ENCODE measurements around the gene CDR2.
A peak's percentile ranks its signal among the peaks of the same experiment; 100 is the strongest.

Gene CDR2

DNA sequence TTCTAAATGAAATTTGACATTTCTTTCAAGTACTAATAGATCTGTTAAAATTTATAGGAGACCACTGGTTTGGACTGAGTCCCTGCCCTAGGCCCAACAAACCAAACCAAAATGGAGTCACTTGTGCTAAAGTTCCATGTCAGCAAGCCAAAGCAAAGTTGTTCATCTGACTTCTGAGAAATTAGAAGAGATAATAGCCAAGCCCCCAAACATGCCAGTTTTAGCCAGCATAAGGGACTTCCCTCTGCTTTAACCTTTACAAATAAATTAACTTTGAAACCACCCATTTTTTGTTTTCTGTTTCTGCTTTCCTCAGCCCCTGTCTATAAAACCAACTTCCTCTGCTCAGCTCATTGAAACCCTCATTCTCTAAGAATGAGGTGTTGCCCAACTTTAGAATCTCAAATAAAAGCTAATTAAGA lies 18.9 kb downstream of the CDR2 start:
- no peaks in the 10 kb centered on the region for H3K27me3 ChIP-seq (ENCODE audit: insufficient read depth, poor library complexity, severe bottlenecking)
- TF ChIP-seq SPI1 (IDR thresholded peaks at IDR 0.05; ENCODE audit: borderline replicate concordance, low read depth): peak; percentile 38; the same call in 1 of the 2 replicates
- TF ChIP-seq, protein P1, sequence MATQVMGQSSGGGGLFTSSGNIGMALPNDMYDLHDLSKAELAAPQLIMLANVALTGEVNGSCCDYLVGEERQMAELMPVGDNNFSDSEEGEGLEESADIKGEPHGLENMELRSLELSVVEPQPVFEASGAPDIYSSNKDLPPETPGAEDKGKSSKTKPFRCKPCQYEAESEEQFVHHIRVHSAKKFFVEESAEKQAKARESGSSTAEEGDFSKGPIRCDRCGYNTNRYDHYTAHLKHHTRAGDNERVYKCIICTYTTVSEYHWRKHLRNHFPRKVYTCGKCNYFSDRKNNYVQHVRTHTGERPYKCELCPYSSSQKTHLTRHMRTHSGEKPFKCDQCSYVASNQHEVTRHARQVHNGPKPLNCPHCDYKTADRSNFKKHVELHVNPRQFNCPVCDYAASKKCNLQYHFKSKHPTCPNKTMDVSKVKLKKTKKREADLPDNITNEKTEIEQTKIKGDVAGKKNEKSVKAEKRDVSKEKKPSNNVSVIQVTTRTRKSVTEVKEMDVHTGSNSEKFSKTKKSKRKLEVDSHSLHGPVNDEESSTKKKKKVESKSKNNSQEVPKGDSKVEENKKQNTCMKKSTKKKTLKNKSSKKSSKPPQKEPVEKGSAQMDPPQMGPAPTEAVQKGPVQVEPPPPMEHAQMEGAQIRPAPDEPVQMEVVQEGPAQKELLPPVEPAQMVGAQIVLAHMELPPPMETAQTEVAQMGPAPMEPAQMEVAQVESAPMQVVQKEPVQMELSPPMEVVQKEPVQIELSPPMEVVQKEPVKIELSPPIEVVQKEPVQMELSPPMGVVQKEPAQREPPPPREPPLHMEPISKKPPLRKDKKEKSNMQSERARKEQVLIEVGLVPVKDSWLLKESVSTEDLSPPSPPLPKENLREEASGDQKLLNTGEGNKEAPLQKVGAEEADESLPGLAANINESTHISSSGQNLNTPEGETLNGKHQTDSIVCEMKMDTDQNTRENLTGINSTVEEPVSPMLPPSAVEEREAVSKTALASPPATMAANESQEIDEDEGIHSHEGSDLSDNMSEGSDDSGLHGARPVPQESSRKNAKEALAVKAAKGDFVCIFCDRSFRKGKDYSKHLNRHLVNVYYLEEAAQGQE (IDR thresholded peaks at IDR 0.05; ENCODE audit: insufficient replicate concordance, low read depth): no peak
- no peak overlapping the region for H3K27ac ChIP-seq (replicated peaks)
- DNase-seq (ENCODE audit: low read depth in 1 of 2, low spot score in 1 of 2): no peak
- no peak overlapping the region for H3K4me3 ChIP-seq (replicated peaks; ENCODE audit: insufficient read depth, low read length)

DNA sequence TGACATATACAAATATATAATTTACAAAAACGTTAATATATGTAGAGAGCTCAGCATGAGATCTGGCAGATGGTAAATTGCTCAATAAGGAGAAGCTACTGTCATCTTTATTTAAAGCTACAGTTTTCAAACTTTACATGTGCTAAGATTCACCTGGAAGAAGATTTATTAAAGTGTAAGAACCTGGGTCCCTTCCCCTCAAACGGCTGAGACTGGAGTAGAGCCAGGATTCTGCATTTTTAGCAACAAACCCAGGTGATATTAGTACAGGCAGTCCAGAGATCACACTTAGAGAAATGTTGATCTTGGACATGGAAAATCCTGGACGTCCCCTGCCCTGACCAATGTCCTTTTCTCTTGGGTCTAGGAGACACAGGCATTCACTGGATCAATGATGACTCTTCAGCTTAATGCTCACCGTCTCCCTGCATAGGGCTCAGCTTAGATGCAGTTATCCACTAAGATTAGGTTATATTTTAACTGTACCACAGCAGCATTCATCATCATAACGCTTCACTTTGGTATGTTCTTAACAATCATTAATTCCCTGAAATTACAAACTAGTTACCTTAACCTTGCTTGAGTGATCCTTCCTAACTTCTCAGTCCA lies 20.4 kb downstream of the CDR2 start:
- H3K27me3 ChIP-seq (ENCODE audit: insufficient read depth, poor library complexity, severe bottlenecking): no peaks in the 10 kb centered on the region
- DNase-seq (ENCODE audit: low read depth in 1 of 2, low spot score in 1 of 2): peak in 1 of 2 experiments; percentile 55
- H3K27ac ChIP-seq (replicated peaks): peak overlapping the region; percentile 68
- H3K4me3 ChIP-seq (replicated peaks; ENCODE audit: insufficient read depth, low read length): no peak overlapping the region
- TF ChIP-seq, protein P2, sequence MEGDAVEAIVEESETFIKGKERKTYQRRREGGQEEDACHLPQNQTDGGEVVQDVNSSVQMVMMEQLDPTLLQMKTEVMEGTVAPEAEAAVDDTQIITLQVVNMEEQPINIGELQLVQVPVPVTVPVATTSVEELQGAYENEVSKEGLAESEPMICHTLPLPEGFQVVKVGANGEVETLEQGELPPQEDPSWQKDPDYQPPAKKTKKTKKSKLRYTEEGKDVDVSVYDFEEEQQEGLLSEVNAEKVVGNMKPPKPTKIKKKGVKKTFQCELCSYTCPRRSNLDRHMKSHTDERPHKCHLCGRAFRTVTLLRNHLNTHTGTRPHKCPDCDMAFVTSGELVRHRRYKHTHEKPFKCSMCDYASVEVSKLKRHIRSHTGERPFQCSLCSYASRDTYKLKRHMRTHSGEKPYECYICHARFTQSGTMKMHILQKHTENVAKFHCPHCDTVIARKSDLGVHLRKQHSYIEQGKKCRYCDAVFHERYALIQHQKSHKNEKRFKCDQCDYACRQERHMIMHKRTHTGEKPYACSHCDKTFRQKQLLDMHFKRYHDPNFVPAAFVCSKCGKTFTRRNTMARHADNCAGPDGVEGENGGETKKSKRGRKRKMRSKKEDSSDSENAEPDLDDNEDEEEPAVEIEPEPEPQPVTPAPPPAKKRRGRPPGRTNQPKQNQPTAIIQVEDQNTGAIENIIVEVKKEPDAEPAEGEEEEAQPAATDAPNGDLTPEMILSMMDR (IDR thresholded peaks at IDR 0.05; ENCODE audit: insufficient read depth, low read length): no peak
- TF ChIP-seq POLR2AphosphoS5 (IDR thresholded peaks at IDR 0.05; ENCODE audit: low read depth) (no peak), SPI1 (IDR thresholded peaks at IDR 0.05; ENCODE audit: borderline replicate concordance, low read depth) (no peak), GABPA (IDR thresholded peaks at IDR 0.05; ENCODE audit: low read depth) (no peak)
- TF ChIP-seq, protein P1 (IDR thresholded peaks at IDR 0.05; ENCODE audit: insufficient replicate concordance, low read depth): no peak

DNA sequence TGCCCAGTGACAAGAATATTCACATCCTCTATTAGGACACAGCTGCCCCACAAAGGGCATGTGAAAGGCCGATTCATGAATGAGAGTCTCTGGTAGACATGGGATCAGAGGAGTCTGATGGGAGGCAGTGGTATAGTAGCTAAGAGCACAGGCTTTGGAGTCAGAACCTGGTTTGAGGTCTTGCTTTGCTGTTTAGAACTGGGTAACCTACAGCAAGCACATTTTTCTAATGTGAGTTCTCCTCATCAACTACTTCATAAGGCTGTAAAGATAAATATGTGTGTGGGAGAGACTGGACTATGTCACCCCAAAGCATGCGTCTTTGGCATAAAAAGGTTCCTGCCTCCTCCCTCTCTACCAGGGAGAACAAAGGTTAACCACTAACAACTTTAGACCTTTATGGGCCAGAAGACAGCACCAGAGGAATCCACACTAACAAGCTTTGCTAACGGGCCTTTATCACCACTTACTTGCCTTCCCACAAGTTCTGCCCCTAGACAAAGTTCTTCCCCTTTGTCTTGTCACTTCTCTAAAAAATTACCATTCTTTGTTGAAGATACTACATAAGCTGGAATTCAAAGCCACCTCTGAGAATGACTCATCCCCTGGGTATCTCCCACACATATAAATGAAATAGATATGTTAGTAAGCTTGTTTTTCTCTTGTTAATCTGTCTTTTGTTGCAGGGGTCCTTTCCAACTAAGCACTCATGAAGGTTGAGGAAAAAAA lies 21.1 kb downstream of the CDR2 start:
- peak; percentile 67 to 76 for DNase-seq (ENCODE audit: low read depth in 1 of 2, low spot score in 1 of 2)
- no peak overlapping the region for H3K4me3 ChIP-seq (replicated peaks; ENCODE audit: insufficient read depth, low read length)
- TF ChIP-seq, protein P1 (IDR thresholded peaks at IDR 0.05; ENCODE audit: insufficient replicate concordance, low read depth): no peak
- TF ChIP-seq SPI1 (IDR thresholded peaks at IDR 0.05; ENCODE audit: borderline replicate concordance, low read depth): peak; percentile 89
- H3K27me3 ChIP-seq (ENCODE audit: insufficient read depth, poor library complexity, severe bottlenecking): no peaks in the 10 kb centered on the region
- peak overlapping the region; percentile 68 for H3K27ac ChIP-seq (replicated peaks)

DNA sequence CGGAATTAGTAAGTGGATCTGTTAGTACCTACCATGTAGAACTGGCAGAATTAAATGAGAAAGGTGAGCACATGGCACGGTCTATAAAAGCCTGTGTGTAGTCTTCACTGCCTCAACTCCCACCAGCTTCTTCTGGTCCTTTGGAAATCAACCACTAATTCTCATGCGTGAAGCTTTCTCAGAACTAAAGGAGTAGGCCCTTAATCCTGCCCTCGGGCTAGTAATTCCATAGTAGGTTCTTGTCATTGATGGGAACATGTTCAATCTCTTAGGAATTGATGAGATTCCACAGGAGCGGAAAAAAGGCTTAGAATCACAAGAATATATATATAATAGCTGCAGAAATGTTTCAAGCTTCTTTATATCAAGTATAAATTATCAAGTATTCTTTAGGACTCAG lies 21.7 kb downstream of the CDR2 start:
- H3K27me3 ChIP-seq (ENCODE audit: insufficient read depth, poor library complexity, severe bottlenecking): no peaks in the 10 kb centered on the region
- TF ChIP-seq POLR2AphosphoS5 (IDR thresholded peaks at IDR 0.05; ENCODE audit: low read depth) (no peak), GABPA (IDR thresholded peaks at IDR 0.05; ENCODE audit: low read depth) (no peak), SPI1 (IDR thresholded peaks at IDR 0.05; ENCODE audit: borderline replicate concordance, low read depth) (no peak)
- TF ChIP-seq, protein P2 (IDR thresholded peaks at IDR 0.05; ENCODE audit: insufficient read depth, low read length): no peak
- TF ChIP-seq, protein P1 (IDR thresholded peaks at IDR 0.05; ENCODE audit: insufficient replicate concordance, low read depth): no peak
- H3K27ac ChIP-seq (replicated peaks): peak overlapping the region; percentile 68
- no peak for DNase-seq (ENCODE audit: low read depth in 1 of 2, low spot score in 1 of 2)
- H3K4me3 ChIP-seq (replicated peaks; ENCODE audit: insufficient read depth, low read length): no peak overlapping the region
